OCI-LY1 (cell line): Measurements from ENCODE around the gene VPS39.

Experiments
- EZH2 ChIP-seq: fragments of 200-600 bp; sonication (generic), shearing (Covaris generic); IDR thresholded peaks from 2 replicates; pipeline ENCODE4 v1.8.0; 2017; ENCODE audit warnings: borderline replicate concordance, mixed run types, mild to moderate bottlenecking, antibody characterized with exemption, low read length, moderate library complexity, mixed read lengths
- TF ChIP-seq, protein P1 (sequence below): fragments of 200-600 bp; sonication (generic), shearing (Covaris generic); IDR thresholded peaks from 2 replicates; pipeline ENCODE4 v1.5.1; 2017; ENCODE audit warnings: mild to moderate bottlenecking, antibody characterized with exemption, low read length, moderate library complexity, mixed read lengths

DNA sequence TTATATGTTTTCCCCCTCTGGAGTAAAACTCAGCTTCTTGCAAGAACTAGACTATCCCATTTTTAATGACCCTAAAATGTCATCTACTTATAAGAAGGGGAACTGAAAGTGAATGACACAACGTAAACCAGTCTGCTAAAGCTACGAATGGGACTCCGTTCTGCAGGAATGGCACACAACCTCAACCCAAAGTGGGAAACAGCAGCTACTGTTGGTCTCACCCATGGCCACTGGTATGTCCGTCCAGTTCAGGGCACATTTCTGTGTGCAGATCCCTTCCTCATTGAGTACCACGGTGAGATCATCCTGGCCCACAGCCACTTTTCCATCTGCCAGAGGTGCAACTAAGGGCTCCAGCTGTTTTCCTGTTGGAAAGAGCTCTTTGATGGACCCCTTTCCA, 23.8 kb downstream of the VPS39 start:
- TF ChIP-seq, protein P1, sequence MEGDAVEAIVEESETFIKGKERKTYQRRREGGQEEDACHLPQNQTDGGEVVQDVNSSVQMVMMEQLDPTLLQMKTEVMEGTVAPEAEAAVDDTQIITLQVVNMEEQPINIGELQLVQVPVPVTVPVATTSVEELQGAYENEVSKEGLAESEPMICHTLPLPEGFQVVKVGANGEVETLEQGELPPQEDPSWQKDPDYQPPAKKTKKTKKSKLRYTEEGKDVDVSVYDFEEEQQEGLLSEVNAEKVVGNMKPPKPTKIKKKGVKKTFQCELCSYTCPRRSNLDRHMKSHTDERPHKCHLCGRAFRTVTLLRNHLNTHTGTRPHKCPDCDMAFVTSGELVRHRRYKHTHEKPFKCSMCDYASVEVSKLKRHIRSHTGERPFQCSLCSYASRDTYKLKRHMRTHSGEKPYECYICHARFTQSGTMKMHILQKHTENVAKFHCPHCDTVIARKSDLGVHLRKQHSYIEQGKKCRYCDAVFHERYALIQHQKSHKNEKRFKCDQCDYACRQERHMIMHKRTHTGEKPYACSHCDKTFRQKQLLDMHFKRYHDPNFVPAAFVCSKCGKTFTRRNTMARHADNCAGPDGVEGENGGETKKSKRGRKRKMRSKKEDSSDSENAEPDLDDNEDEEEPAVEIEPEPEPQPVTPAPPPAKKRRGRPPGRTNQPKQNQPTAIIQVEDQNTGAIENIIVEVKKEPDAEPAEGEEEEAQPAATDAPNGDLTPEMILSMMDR = no peak
- no peak for TF ChIP-seq EZH2
